HepG2 (cell line): ENCODE results near the gene MILR1. TPM values are rescaled to one million over a fixed set of nuclear protein-coding genes. Genes with fewer than 3 reads are reported as not detected.
A peak's percentile ranks its signal among the peaks of the same experiment; 100 is the strongest.

Experiments
- ARNT ChIP-seq: fragments of 450-650 bp; IDR thresholded peaks from 2 replicates; pipeline ENCODE4 v1.6.1; 2017
- ATF1 ChIP-seq: IDR thresholded peaks from 2 replicates; pipeline ENCODE4 v1.6.1; 2016; ENCODE audit warnings: mild to moderate bottlenecking, control low read depth
- CBFB ChIP-seq: sonication (generic); formaldehyde crosslinking; IDR thresholded peaks from 2 replicates; pipeline ENCODE4 v1.4.0; 2020; ENCODE audit warnings: missing genetic modification reagents
- DMAP1 ChIP-seq: IDR thresholded peaks from 2 replicates; pipeline ENCODE4 v1.6.1; 2016
- DNMT1 ChIP-seq: sonication (generic); formaldehyde crosslinking; IDR thresholded peaks from 2 replicates; pipeline ENCODE4 v1.5.1; 2020; ENCODE audit warnings: mild to moderate bottlenecking, missing genetic modification reagents
- EHMT2 ChIP-seq: fragments of 200-600 bp; sonication (generic); IDR thresholded peaks from 2 replicates; pipeline ENCODE4 v1.7.0; 2017; ENCODE audit warnings: antibody characterized with exemption, low read depth, low read length, borderline replicate concordance
- GABPA ChIP-seq, 2 experiments: IDR thresholded peaks; 2 replicates each; pipeline ENCODE4 v1.6.1; 2011 to 2016; ENCODE audit warnings: low read depth in 2 of 2, low read length in 1 of 2, missing biosample characterization in 1 of 2, missing genetic modification characterization in 1 of 2
- GTF3A ChIP-seq: sonication (generic); formaldehyde crosslinking; conservative IDR thresholded peaks from 2 replicates; pipeline ENCODE4 v1.4.0; 2020; ENCODE audit warnings: mild to moderate bottlenecking, missing genetic modification reagents
- NRL ChIP-seq: sonication (generic); formaldehyde crosslinking; IDR thresholded peaks from 2 replicates; pipeline ENCODE4 v1.5.0; 2020; ENCODE audit warnings: missing genetic modification reagents, mild to moderate bottlenecking, moderate library complexity, borderline replicate concordance
- PHF5A ChIP-seq: IDR thresholded peaks from one replicate; pipeline ENCODE4 v1.6.1; 2018; ENCODE audit warnings: low read depth, missing genetic modification reagents; ENCODE audit not compliant: unreplicated experiment
- POLR2A ChIP-seq, 2 experiments: IDR thresholded peaks; 2 replicates each; pipeline ENCODE4 v1.6.1; 2011; ENCODE audit warnings: low read depth in 2 of 2, low read length in 2 of 2, mild to moderate bottlenecking in 1 of 2, moderate library complexity in 1 of 2; ENCODE audit not compliant: insufficient read depth in 1 of 2
- PPARG ChIP-seq: conservative IDR thresholded peaks from 2 replicates; pipeline ENCODE4 v1.6.1; 2016; ENCODE audit warnings: missing biosample characterization, missing genetic modification reagents
- RAD51 ChIP-seq: fragments of 450-650 bp; IDR thresholded peaks from 2 replicates; pipeline ENCODE4 v1.6.1; 2016; ENCODE audit warnings: borderline replicate concordance
- RBFOX2 ChIP-seq: fragments of 200-400 bp; formaldehyde crosslinking; IDR thresholded peaks from 2 replicates; pipeline ENCODE4 v1.6.1; 2017; ENCODE audit warnings: low read depth, mild to moderate bottlenecking, low read length
- TEAD2 ChIP-seq: sonication (generic); formaldehyde crosslinking; IDR thresholded peaks from 2 replicates; pipeline ENCODE4 v1.9.0; 2021; ENCODE audit warnings: missing genetic modification reagents
- TEF ChIP-seq: sonication (generic); formaldehyde crosslinking; IDR thresholded peaks from 2 replicates; pipeline ENCODE4 v1.5.0; 2020; ENCODE audit warnings: missing genetic modification reagents
- THAP7 ChIP-seq: sonication (generic); formaldehyde crosslinking; IDR thresholded peaks from 2 replicates; pipeline ENCODE4 v1.8.1; 2023; ENCODE audit warnings: mild to moderate bottlenecking, missing genetic modification reagents
- U2AF1 ChIP-seq: fragments of 200-400 bp; formaldehyde crosslinking; optimal IDR thresholded peaks from 2 replicates; pipeline ENCODE3; 2017; ENCODE audit warnings: mild to moderate bottlenecking, low read depth, low read length
- USF2 ChIP-seq, 2 experiments: sonication (generic) in 1 of 2; formaldehyde crosslinking in 1 of 2; IDR thresholded peaks; 2 replicates each; pipeline versions ENCODE4 v1.5.1 to v1.6.1; 2011 to 2020; ENCODE audit warnings: borderline replicate concordance in 1 of 2, low read depth in 1 of 2, low read length in 1 of 2, mild to moderate bottlenecking in 1 of 2, missing genetic modification reagents in 1 of 2, moderate library complexity in 1 of 2
- ZBTB39 ChIP-seq: sonication (generic); formaldehyde crosslinking; IDR thresholded peaks from 2 replicates; pipeline ENCODE4 v1.5.0; 2020; ENCODE audit warnings: missing genetic modification reagents
- ZNF556 ChIP-seq: sonication (generic); formaldehyde crosslinking; IDR thresholded peaks from 2 replicates; pipeline ENCODE4 v1.4.0; 2020; ENCODE audit warnings: mild to moderate bottlenecking, missing genetic modification reagents, borderline replicate concordance
- ZNF629 ChIP-seq: sonication (generic); formaldehyde crosslinking; conservative IDR thresholded peaks from 2 replicates; pipeline ENCODE4 v1.5.0; 2020; ENCODE audit warnings: missing genetic modification reagents
- ZNF703 ChIP-seq: sonication (generic); formaldehyde crosslinking; IDR thresholded peaks from 2 replicates; pipeline ENCODE4 v1.5.1; 2020; ENCODE audit warnings: missing genetic modification reagents, mild to moderate bottlenecking, moderate library complexity, borderline replicate concordance
- ZSCAN30 ChIP-seq: sonication (generic); formaldehyde crosslinking; IDR thresholded peaks from 2 replicates; pipeline ENCODE4 v1.5.0; 2020; ENCODE audit warnings: mild to moderate bottlenecking, missing genetic modification reagents
- polyA plus RNA-seq, 8 experiments: library from polyadenylated mRNA; depleted of rRNA in 3 of 8; stranded (reverse) in 7 of 8; unstranded in 1 of 8; fragments of >200 nt; fragmentation: Illumina TruSeq in 4 of 8; extraction: Trizol in 4 of 8; gene quantifications; 2 replicates each; pipeline versions ENCODE4 v1.2.1 to v1.2.3, GENCODE V29; 2011 to 2016; ENCODE audit warnings: low read depth in 4 of 8, missing spikeins in 1 of 8, mixed read lengths in 1 of 8; ENCODE audit not compliant: insufficient read depth in 1 of 8
- total RNA-seq, 5 experiments: library from RNA; depleted of rRNA; stranded (reverse); fragments of >200 nt; fragmentation: Illumina TruSeq; extraction: Trizol; gene quantifications; 2 replicates each; pipeline ENCODE4 v1.2.3, GENCODE V29; 2016; ENCODE audit warnings: low read depth in 1 of 5

The MILR1 gene
- total and polyA plus RNA-seq, 2 of the 13 experiments (the other 11 are each of a cell fraction or from before 2014, with no cell fraction given) = 0.27 to 1.7 TPM

- TF ChIP-seq NRL (CRISPR knock-in tag) (peak; percentile 91; the same call in 1 of the 2 replicates), ARNT (no peak), DNMT1 (CRISPR knock-in tag) (0 out of 2 replicates have a peak, but pooled peaks have one; percentile 14), DMAP1 (peak; percentile 99), TEAD2 (CRISPR knock-in tag) (0 out of 2 replicates have a peak, but pooled peaks have one; percentile 15), ATF1 (CRISPR knock-in tag) (peak; percentile 92), THAP7 (CRISPR knock-in tag) (no peak), POLR2A (IDR thresholded peaks at IDR 0.05; ENCODE audit: insufficient read depth in 1 of 2, low read depth in 2 of 2, low read length in 2 of 2) (peak; percentile 75 to 87), ZNF629 (CRISPR knock-in tag) (peak; percentile 35; the same call in 1 of the 2 replicates), RAD51 (peak; percentile 75), PPARG (CRISPR knock-in tag) (no peak; the same call in 1 of the 2 replicates), EHMT2 (no peak), U2AF1 (peak; percentile 22), ZBTB39 (CRISPR knock-in tag) (peak; percentile 92), ZNF703 (CRISPR knock-in tag) (0 out of 2 replicates have a peak, but pooled peaks have one; percentile 18), TEF (CRISPR knock-in tag) (no peak; the same call in 1 of the 2 replicates), ZNF556 (CRISPR knock-in tag) (peak; percentile 93), USF2 (IDR thresholded peaks at IDR 0.05; ENCODE audit: low read depth, low read length) (peak; percentile 86), USF2 (CRISPR knock-in tag; IDR thresholded peaks at IDR 0.05; ENCODE audit: borderline replicate concordance) (peak; percentile 95), GTF3A (CRISPR knock-in tag) (peak; percentile 83; the same call in 1 of the 2 replicates), RBFOX2 (peak; percentile 78), ZSCAN30 (CRISPR knock-in tag) (peak; percentile 84; the same call in 1 of the 2 replicates), CBFB (CRISPR knock-in tag) (peak; percentile 60), PHF5A (CRISPR knock-in tag) (peak; percentile 85), GABPA (IDR thresholded peaks at IDR 0.05; ENCODE audit: low read depth, low read length) (peak; percentile 76), GABPA (CRISPR knock-in tag; IDR thresholded peaks at IDR 0.05; ENCODE audit: low read depth) (peak; percentile 94)
These were observed 57.9 kb downstream of the MILR1 start, which contains the start of gene CEP95 (continued) for GRCh38 chr17:64506576-64507412.
